HUES48 (cell line): ENCODE measurements around the gene SLC31A2.

Experiments used
- H3K27ac ChIP-seq: one replicate; pipeline ENCODE4 v1.7.0; 2013; ENCODE audit warnings: low read depth, low read length, inconsistent platforms
- H3K27me3 ChIP-seq: 2 replicates; pipeline ENCODE4 v1.6.1; 2013; ENCODE audit warnings: mild to moderate bottlenecking, low read length; ENCODE audit not compliant: control insufficient read depth, insufficient read depth
- H3K36me3 ChIP-seq: 2 replicates; pipeline ENCODE4 v1.6.1; 2013; ENCODE audit warnings: low read length; ENCODE audit not compliant: control insufficient read depth, insufficient read depth
- H3K4me1 ChIP-seq: 2 replicates; pipeline ENCODE4 v1.6.1; 2013; ENCODE audit warnings: mild to moderate bottlenecking, low read length; ENCODE audit not compliant: control insufficient read depth, insufficient read depth
- H3K4me3 ChIP-seq: 2 replicates; pipeline ENCODE4 v1.5.1; 2013; ENCODE audit warnings: mild to moderate bottlenecking, low read depth, low read length
- H3K9ac ChIP-seq: 2 replicates; pipeline ENCODE4 v1.6.1; 2013; ENCODE audit warnings: mild to moderate bottlenecking, low read depth, low read length, moderate library complexity
- H3K9me3 ChIP-seq: 2 replicates; pipeline ENCODE4 v1.6.1; 2013; ENCODE audit warnings: low read length; ENCODE audit not compliant: control insufficient read depth, insufficient read depth

Gene SLC31A2

GRCh38 chr9:113168809-113169208 is 18.0 kb downstream of the SLC31A2 start:
- Histone ChIP-seq H3K4me1 (no peaks in the 10 kb centered on the region), H3K9ac (no peak overlapping the region), H3K4me3 (no peak overlapping the region), H3K9me3 (no peaks in the 10 kb centered on the region), H3K36me3 (peaks cover 91% of the 10 kb centered on the region), H3K27me3 (no peaks in the 10 kb centered on the region), H3K27ac (no peak overlapping the region)

GRCh38 chr9:113173341-113173740 is 22.5 kb downstream of the SLC31A2 start:
- Histone ChIP-seq H3K9ac (no peak overlapping the region), H3K36me3 (peaks cover 87% of the 10 kb centered on the region), H3K4me1 (no peaks in the 10 kb centered on the region), H3K27me3 (no peaks in the 10 kb centered on the region), H3K9me3 (no peaks in the 10 kb centered on the region), H3K4me3 (no peak overlapping the region), H3K27ac (no peak overlapping the region)

GRCh38 chr9:113176803-113177202 is 26.0 kb downstream of the SLC31A2 start:
- H3K4me3 ChIP-seq, result no peak overlapping the region
- no peak overlapping the region for H3K9ac ChIP-seq
- H3K27ac ChIP-seq, result no peak overlapping the region
- H3K27me3 ChIP-seq, result no peaks in the 10 kb centered on the region
- H3K4me1 ChIP-seq, result no peaks in the 10 kb centered on the region
- H3K36me3 ChIP-seq, result peaks cover 83% of the 10 kb centered on the region
- H3K9me3 ChIP-seq, result no peaks in the 10 kb centered on the region

- no peak overlapping the region for H3K27ac ChIP-seq
- H3K4me3 ChIP-seq, result no peak overlapping the region
- H3K4me1 ChIP-seq, result no peaks in the 10 kb centered on the region
- H3K9me3 ChIP-seq, result no peaks in the 10 kb centered on the region
- H3K9ac ChIP-seq, result no peak overlapping the region
- H3K27me3 ChIP-seq, result no peaks in the 10 kb centered on the region
- peaks cover 87% of the 10 kb centered on the region for H3K36me3 ChIP-seq
Measured at GRCh38 chr9:113177251-113177650, 26.4 kb downstream of the SLC31A2 start.

GRCh38 chr9:113178087-113178486 is 27.3 kb downstream of the SLC31A2 start:
- H3K27me3 ChIP-seq, result no peaks in the 10 kb centered on the region
- H3K4me1 ChIP-seq, result no peaks in the 10 kb centered on the region
- no peaks in the 10 kb centered on the region for H3K9me3 ChIP-seq
- H3K36me3 ChIP-seq, result peaks cover 87% of the 10 kb centered on the region
- H3K27ac ChIP-seq, result no peak overlapping the region
- H3K4me3 ChIP-seq, result no peak overlapping the region
- no peak overlapping the region for H3K9ac ChIP-seq

- Histone ChIP-seq H3K9ac (no peak overlapping the region), H3K36me3 (peaks cover 90% of the 10 kb centered on the region)
Measured at GRCh38 chr9:113179839-113180238, 29.0 kb downstream of the SLC31A2 start.

GRCh38 chr9:113181165-113181564 is 30.4 kb downstream of the SLC31A2 start:
- H3K27ac ChIP-seq, result no peak overlapping the region
- H3K9ac ChIP-seq, result no peak overlapping the region
- peaks cover 91% of the 10 kb centered on the region for H3K36me3 ChIP-seq
- no peaks in the 10 kb centered on the region for H3K9me3 ChIP-seq
- H3K27me3 ChIP-seq, result no peaks in the 10 kb centered on the region
- no peak overlapping the region for H3K4me3 ChIP-seq
- no peaks in the 10 kb centered on the region for H3K4me1 ChIP-seq

More at GRCh38 chr9:113179839-113180238, 29.0 kb downstream of the SLC31A2 start:
- Histone ChIP-seq H3K4me1 (no peaks in the 10 kb centered on the region), H3K27ac (no peak overlapping the region), H3K27me3 (no peaks in the 10 kb centered on the region), H3K9me3 (no peaks in the 10 kb centered on the region), H3K4me3 (no peak overlapping the region)

- Histone ChIP-seq H3K36me3 (peaks cover 88% of the 10 kb centered on the region), H3K27ac (no peak overlapping the region), H3K9ac (no peak overlapping the region), H3K9me3 (no peaks in the 10 kb centered on the region), H3K4me3 (no peak overlapping the region), H3K4me1 (no peaks in the 10 kb centered on the region), H3K27me3 (no peaks in the 10 kb centered on the region)
Measured at GRCh38 chr9:113183956-113184488, 33.2 kb downstream of the SLC31A2 start.

- H3K9ac ChIP-seq, result no peak overlapping the region
- no peaks in the 10 kb centered on the region for H3K9me3 ChIP-seq
- no peaks in the 10 kb centered on the region for H3K4me1 ChIP-seq
- H3K27ac ChIP-seq, result no peak overlapping the region
- H3K36me3 ChIP-seq, result peaks cover 88% of the 10 kb centered on the region
- no peaks in the 10 kb centered on the region for H3K27me3 ChIP-seq
- H3K4me3 ChIP-seq, result no peak overlapping the region
Measured at GRCh38 chr9:113184539-113184938, 33.7 kb downstream of the SLC31A2 start.

GRCh38 chr9:113185271-113185670 is 34.5 kb downstream of the SLC31A2 start:
- Histone ChIP-seq H3K9ac (no peak overlapping the region), H3K36me3 (peaks cover 87% of the 10 kb centered on the region), H3K9me3 (no peaks in the 10 kb centered on the region), H3K4me1 (no peaks in the 10 kb centered on the region), H3K27ac (no peak overlapping the region), H3K4me3 (no peak overlapping the region), H3K27me3 (no peaks in the 10 kb centered on the region)

GRCh38 chr9:113186137-113186755 is 35.4 kb downstream of the SLC31A2 start:
- Histone ChIP-seq H3K4me3 (no peak overlapping the region), H3K9ac (no peak overlapping the region), H3K27me3 (no peaks in the 10 kb centered on the region), H3K27ac (no peak overlapping the region), H3K9me3 (no peaks in the 10 kb centered on the region), H3K4me1 (no peaks in the 10 kb centered on the region), H3K36me3 (peaks cover 79% of the 10 kb centered on the region)
